Neural progenitor cell (in vitro differentiated cells): Measurements from ENCODE around the gene UPK3A. TPM values are rescaled to one million over a fixed set of nuclear protein-coding genes. Genes with fewer than 3 reads are reported as not detected.

ENCODE experiments used
- DNase-seq: peaks from one replicate; pipeline ENCODE4 v3.0.0-alpha.2; 2016; ENCODE audit warnings: low spot score
- H2AFZ ChIP-seq: fragments of 200-600 bp; sonication (generic); replicated peaks from 2 replicates; pipeline ENCODE4 v1.6.1; 2016; ENCODE audit warnings: antibody characterized with exemption
- H3F3A ChIP-seq: fragments of 200-600 bp; sonication (generic); 2 replicates; pipeline ENCODE4 v1.6.1; 2016; ENCODE audit warnings: antibody characterized with exemption, low read depth
- H3K27ac ChIP-seq: fragments of 200-600 bp; sonication (generic); 2 replicates; pipeline ENCODE4 v1.5.1; 2016; ENCODE audit warnings: mild to moderate bottlenecking
- H3K27me3 ChIP-seq: fragments of 200-600 bp; sonication (generic); 2 replicates; pipeline ENCODE4 v1.6.1; 2016; ENCODE audit warnings: mild to moderate bottlenecking, moderate library complexity
- H3K36me3 ChIP-seq: fragments of 200-600 bp; sonication (generic); 2 replicates; pipeline ENCODE4 v1.5.1; 2016
- H3K4me1 ChIP-seq: fragments of 200-600 bp; sonication (generic); 2 replicates; pipeline ENCODE4 v1.6.1; 2016; ENCODE audit warnings: mixed run types
- H3K4me2 ChIP-seq: fragments of 200-600 bp; sonication (generic); 2 replicates; pipeline ENCODE4 v1.6.1; 2016
- H3K4me3 ChIP-seq: fragments of 200-600 bp; sonication (generic); 2 replicates; pipeline ENCODE4 v1.5.1; 2016
- H3K79me2 ChIP-seq: fragments of 200-600 bp; sonication (generic); 2 replicates; pipeline ENCODE4 v1.6.1; 2016; ENCODE audit warnings: low read depth
- H3K9ac ChIP-seq: fragments of 200-600 bp; sonication (generic); 2 replicates; pipeline ENCODE4 v1.6.1; 2016
- H3K9me3 ChIP-seq: fragments of 200-600 bp; sonication (generic); 2 replicates; pipeline ENCODE4 v1.5.1; 2016; ENCODE audit warnings: low read depth
- H4K20me1 ChIP-seq: fragments of 200-600 bp; sonication (generic); 2 replicates; pipeline ENCODE4 v1.6.1; 2016; ENCODE audit warnings: low read depth
- H3K27ac Mint-ChIP-seq: 3 replicates; pipeline ENCODE4 v1.8.0; 2021; ENCODE audit warnings: mixed read lengths
- H3K27me3 Mint-ChIP-seq: 2 replicates; pipeline ENCODE4 v1.8.0; 2022; ENCODE audit warnings: low read depth, mild to moderate bottlenecking, inconsistent platforms, moderate library complexity, mixed read lengths; ENCODE audit not compliant: insufficient read depth
- H3K36me3 Mint-ChIP-seq: 3 replicates; pipeline ENCODE4 v1.8.0; 2021; ENCODE audit warnings: mixed read lengths
- H3K4me1 Mint-ChIP-seq: 3 replicates; pipeline ENCODE4 v1.8.0; 2021; ENCODE audit warnings: mixed read lengths
- H3K4me3 Mint-ChIP-seq: 3 replicates; pipeline ENCODE4 v1.8.0; 2021; ENCODE audit warnings: mild to moderate bottlenecking, moderate library complexity, mixed read lengths
- H3K9me3 Mint-ChIP-seq: 3 replicates; pipeline ENCODE4 v1.8.0; 2020; ENCODE audit warnings: mixed read lengths
- EZH2phosphoT487 ChIP-seq: fragments of 200-600 bp; sonication (generic); IDR thresholded peaks from 2 replicates; pipeline ENCODE4 v1.6.1; 2017; ENCODE audit warnings: antibody characterized with exemption
- total RNA-seq: library from RNA; depleted of rRNA; stranded (reverse); fragments of >200 nt; gene quantifications from 2 replicates; pipeline ENCODE4 v1.2.3, GENCODE V29; 2015; ENCODE audit warnings: low replicate concordance
- TF ChIP-seq, protein P1 (sequence below): fragments of 200-600 bp; sonication (generic); IDR thresholded peaks from 2 replicates; pipeline ENCODE4 v1.5.1; 2017; ENCODE audit warnings: antibody characterized with exemption, mild to moderate bottlenecking

The UPK3A gene
- total RNA-seq, 1 donor from 2014 or later, result not detected

DNA sequence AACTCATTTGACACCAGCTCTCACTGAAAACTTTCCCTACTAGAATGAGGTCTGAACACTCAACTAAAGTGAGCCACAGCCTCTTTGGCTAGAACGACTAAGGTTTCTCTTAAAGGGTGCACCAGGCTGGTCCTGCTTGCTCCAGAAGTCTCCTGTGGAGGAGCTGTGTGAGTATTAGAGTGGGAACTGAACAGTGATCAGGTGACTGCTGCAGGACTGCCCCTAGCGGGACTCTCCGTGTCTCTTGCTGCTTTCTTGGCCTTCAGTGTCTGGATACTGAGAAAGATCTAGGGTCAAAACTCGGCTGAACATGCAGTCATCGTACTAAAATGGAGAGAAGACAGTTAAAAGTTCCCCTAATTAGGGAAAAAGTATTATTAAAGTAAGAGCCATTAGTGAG, 59.6 kb downstream of the UPK3A start:
- no peak overlapping the region for H3K4me3 ChIP-seq
- no peaks in the 10 kb centered on the region for H3K27me3 Mint-ChIP-seq
- H3K9ac ChIP-seq, result no peak overlapping the region
- no peaks in the 10 kb centered on the region for H3K9me3 ChIP-seq
- no peak for TF ChIP-seq EZH2phosphoT487
- TF ChIP-seq, protein P1, sequence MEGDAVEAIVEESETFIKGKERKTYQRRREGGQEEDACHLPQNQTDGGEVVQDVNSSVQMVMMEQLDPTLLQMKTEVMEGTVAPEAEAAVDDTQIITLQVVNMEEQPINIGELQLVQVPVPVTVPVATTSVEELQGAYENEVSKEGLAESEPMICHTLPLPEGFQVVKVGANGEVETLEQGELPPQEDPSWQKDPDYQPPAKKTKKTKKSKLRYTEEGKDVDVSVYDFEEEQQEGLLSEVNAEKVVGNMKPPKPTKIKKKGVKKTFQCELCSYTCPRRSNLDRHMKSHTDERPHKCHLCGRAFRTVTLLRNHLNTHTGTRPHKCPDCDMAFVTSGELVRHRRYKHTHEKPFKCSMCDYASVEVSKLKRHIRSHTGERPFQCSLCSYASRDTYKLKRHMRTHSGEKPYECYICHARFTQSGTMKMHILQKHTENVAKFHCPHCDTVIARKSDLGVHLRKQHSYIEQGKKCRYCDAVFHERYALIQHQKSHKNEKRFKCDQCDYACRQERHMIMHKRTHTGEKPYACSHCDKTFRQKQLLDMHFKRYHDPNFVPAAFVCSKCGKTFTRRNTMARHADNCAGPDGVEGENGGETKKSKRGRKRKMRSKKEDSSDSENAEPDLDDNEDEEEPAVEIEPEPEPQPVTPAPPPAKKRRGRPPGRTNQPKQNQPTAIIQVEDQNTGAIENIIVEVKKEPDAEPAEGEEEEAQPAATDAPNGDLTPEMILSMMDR, result peak; percentile 32
- H3K4me1 ChIP-seq, result no peaks in the 10 kb centered on the region
- H3K27me3 ChIP-seq, result no peaks in the 10 kb centered on the region
- no peaks in the 10 kb centered on the region for H4K20me1 ChIP-seq
- DNase-seq, result peak; percentile 48
- H3K4me1 Mint-ChIP-seq, result peaks cover 4% of the 10 kb centered on the region
- H3K79me2 ChIP-seq, result no peaks in the 10 kb centered on the region
- no peak overlapping the region for H3K4me3 Mint-ChIP-seq
- no peak overlapping the region for H3K4me2 ChIP-seq
- H3K9me3 Mint-ChIP-seq, result no peaks in the 10 kb centered on the region
- no peak overlapping the region for H3K27ac Mint-ChIP-seq
- H3K36me3 Mint-ChIP-seq, result peaks cover 21% of the 10 kb centered on the region
- no peaks in the 10 kb centered on the region for H3K36me3 ChIP-seq
- no peak overlapping the region for H2AFZ ChIP-seq
- H3K27ac ChIP-seq, result no peak overlapping the region
- no peaks in the 10 kb centered on the region for H3F3A ChIP-seq

Other genes with a start within 250 kb of the UPK3A start
- 87.2 and 96.8 TPM in 2 replicates for gene NUP50, start 121.0 kb upstream of the UPK3A start, total RNA-seq
- gene KIAA0930, start 44.1 kb upstream of the UPK3A start, total RNA-seq, result 15.0 and 36.7 TPM in 2 replicates
- gene FAM118A, start 25.0 kb downstream of the UPK3A start, total RNA-seq, result 62.8 and 75.1 TPM in 2 replicates
- 0.06 and 0.09 TPM in 2 replicates for gene SMC1B, start 128.7 kb downstream of the UPK3A start, total RNA-seq
- 0.59 and 2.0 TPM in 2 replicates for gene RIBC2, start 128.7 kb downstream of the UPK3A start, total RNA-seq
- 84.3 and 163 TPM in 2 replicates for gene FBLN1, start 217.9 kb downstream of the UPK3A start, total RNA-seq